CD14-positive monocyte (primary cell): ENCODE measurements around the gene GRID1. TPM values are rescaled to one million over a fixed set of nuclear protein-coding genes. Genes with fewer than 3 reads are reported as not detected.
A peak's percentile ranks its signal among the peaks of the same experiment; 100 is the strongest.

Source experiments
- DNase-seq, 3 donors: peaks; one replicate each; pipeline ENCODE4 v3.0.0-alpha.2; 2011 to 2022
- H2AFZ ChIP-seq: 2 replicates; pipeline ENCODE4 v1.6.0; 2012; ENCODE audit warnings: mild to moderate bottlenecking, low read depth, low read length, inconsistent platforms; ENCODE audit not compliant: insufficient read depth, poor library complexity, severe bottlenecking
- H3K27ac ChIP-seq, 2 donors: 1 replicate in 1 of 2; 2 replicates in 1 of 2; pipeline ENCODE4 v1.5.1; 2012 to 2013; ENCODE audit warnings: low read length in 2 of 2, control low read depth in 1 of 2, inconsistent platforms in 1 of 2, low read depth in 1 of 2, mild to moderate bottlenecking in 1 of 2
- H3K27me3 ChIP-seq, 2 donors: one replicate each; pipeline versions ENCODE4 v1.6.0 to v1.6.1; 2011 to 2013; ENCODE audit warnings: low read length in 2 of 2; ENCODE audit not compliant: control insufficient read depth in 2 of 2, insufficient read depth in 2 of 2
- H3K36me3 ChIP-seq, 2 donors: replicated peaks in 1 of 2; 1 replicate in 1 of 2; 2 replicates in 1 of 2; pipeline versions ENCODE4 v1.5.1 to v1.6.1; 2012 to 2013; ENCODE audit warnings: low read length in 2 of 2, control low read depth in 1 of 2, inconsistent platforms in 1 of 2, mild to moderate bottlenecking in 1 of 2; ENCODE audit not compliant: insufficient read depth in 2 of 2, control insufficient read depth in 1 of 2
- H3K4me1 ChIP-seq, 2 donors: 1 replicate in 1 of 2; 2 replicates in 1 of 2; pipeline versions ENCODE4 v1.5.1 to v1.6.1; 2012 to 2013; ENCODE audit warnings: low read length in 2 of 2, control low read depth in 1 of 2, inconsistent platforms in 1 of 2, mild to moderate bottlenecking in 1 of 2, moderate library complexity in 1 of 2; ENCODE audit not compliant: insufficient read depth in 2 of 2, control insufficient read depth in 1 of 2
- H3K4me2 ChIP-seq: replicated peaks from 2 replicates; pipeline ENCODE3; 2012; ENCODE audit warnings: low read length, moderate library complexity, mild to moderate bottlenecking; ENCODE audit not compliant: poor library complexity, severe bottlenecking; ENCODE audit errors: extremely low read depth
- H3K4me3 ChIP-seq, 3 experiments: fragments of 200-600 bp in 1 of 3; sonication (generic) in 1 of 3; replicated peaks in 1 of 3; 1 replicate in 2 of 3; 2 replicates in 1 of 3; pipeline ENCODE4 v1.5.1; 2011 to 2013; ENCODE audit warnings: low read length in 3 of 3, mild to moderate bottlenecking in 3 of 3, control low read depth in 2 of 3, low read depth in 2 of 3, inconsistent platforms in 1 of 3, moderate library complexity in 1 of 3
- H3K79me2 ChIP-seq: 2 replicates; pipeline ENCODE4 v1.6.0; 2012; ENCODE audit warnings: mild to moderate bottlenecking, control low read depth, inconsistent platforms, low read length, moderate library complexity; ENCODE audit not compliant: insufficient read depth
- H3K9ac ChIP-seq: 2 replicates; pipeline ENCODE4 v1.6.0; 2017; ENCODE audit warnings: low read length, mild to moderate bottlenecking; ENCODE audit not compliant: insufficient read depth, poor library complexity, severe bottlenecking
- H3K9me3 ChIP-seq, 2 donors: replicated peaks in 1 of 2; 1 replicate in 1 of 2; 2 replicates in 1 of 2; pipeline versions ENCODE4 v1.5.1 to v1.6.1; 2012 to 2013; ENCODE audit warnings: low read length in 2 of 2, control low read depth in 1 of 2; ENCODE audit not compliant: control insufficient read depth in 1 of 2, insufficient read depth in 1 of 2
- H4K20me1 ChIP-seq: 2 replicates; pipeline ENCODE4 v1.6.0; 2012; ENCODE audit warnings: mild to moderate bottlenecking, low read length, control low read depth, moderate library complexity; ENCODE audit not compliant: insufficient read depth
- H3K27ac Mint-ChIP-seq, 7 donors: one replicate each; pipeline ENCODE4 v1.8.0; 2020; ENCODE audit warnings: mild to moderate bottlenecking in 7 of 7, mixed read lengths in 7 of 7, moderate library complexity in 6 of 7, inconsistent platforms in 2 of 7
- H3K27me3 Mint-ChIP-seq, 3 donors: one replicate each; pipeline ENCODE4 v1.8.0; 2021 to 2022; ENCODE audit warnings: low read depth in 3 of 3, mild to moderate bottlenecking in 3 of 3, mixed read lengths in 3 of 3, moderate library complexity in 3 of 3, inconsistent platforms in 1 of 3
- H3K36me3 Mint-ChIP-seq, 2 donors: one replicate each; pipeline ENCODE4 v1.8.0; 2020; ENCODE audit warnings: mixed read lengths in 2 of 2, inconsistent platforms in 1 of 2, mild to moderate bottlenecking in 1 of 2
- H3K4me1 Mint-ChIP-seq: one replicate; pipeline ENCODE4 v1.8.0; 2020; ENCODE audit warnings: mild to moderate bottlenecking, mixed read lengths
- H3K4me3 Mint-ChIP-seq, 2 donors: one replicate each; pipeline ENCODE4 v1.8.0; 2020; ENCODE audit warnings: mild to moderate bottlenecking in 2 of 2, mixed read lengths in 2 of 2, moderate library complexity in 1 of 2
- H3K9me3 Mint-ChIP-seq, 7 donors: one replicate each; pipeline ENCODE4 v1.8.0; 2020 to 2022; ENCODE audit warnings: mixed read lengths in 7 of 7, mild to moderate bottlenecking in 6 of 7, moderate library complexity in 6 of 7, inconsistent platforms in 2 of 7
- CTCF ChIP-seq: fragments of 200-600 bp; IDR thresholded peaks from one replicate; pipeline ENCODE4 v1.8.0; 2022; ENCODE audit warnings: antibody characterized with exemption, mild to moderate bottlenecking
- WGBS: methylation state at CpG from one replicate; pipeline ENCODE4 v1.1.5; 2013; ENCODE audit warnings: missing lambda C conversion rate; ENCODE audit not compliant: insufficient coverage; 5-methylcytosine and 5-hydroxymethylcytosine counted together
- intact Hi-C, 2 donors: fragments of 100-400 bp; cut with micrococcal nuclease; formaldehyde crosslinking; loops; one replicate each; pipeline versions ENCODE4 v1.15.0 to v1.15.1; 2023
- polyA plus RNA-seq, 3 donors: library from polyadenylated mRNA; depleted of rRNA in 1 of 3; unstranded in 2 of 3; stranded (reverse) in 1 of 3; fragments of 300-500 nt in 2 of 3; fragments of >200 nt in 1 of 3; fragmentation: Illumina TruSeq in 2 of 3; gene quantifications; 1 replicate in 2 of 3; 2 replicates in 1 of 3; pipeline ENCODE4 v1.2.3, GENCODE V29; 2012 to 2021

The GRID1 gene
- polyA plus RNA-seq, 3 donors: not detected

- H3K4me1 Mint-ChIP-seq: no peaks in the 10 kb centered on the region
- no peaks in the 10 kb centered on the region for H3K36me3 Mint-ChIP-seq
- Histone ChIP-seq H3K9ac (no peak overlapping the region), H2AFZ (no peak overlapping the region), H4K20me1 (no peaks in the 10 kb centered on the region), H3K4me1 (no peaks in the 10 kb centered on the region), H3K9me3 (no peaks in the 10 kb centered on the region), H3K27ac (no peak overlapping the region), H3K79me2 (no peaks in the 10 kb centered on the region), H3K36me3 (no peaks in the 10 kb centered on the region), H3K27me3 (no peaks in the 10 kb centered on the region), H3K4me2 (no peak overlapping the region), H3K4me3 (no peak overlapping the region)
- DNase-seq: no peak
- H3K9me3 Mint-ChIP-seq: peaks cover 0 to 5% (median 2%) of the 10 kb centered on the region in 7 donors
- peak overlapping the region in 1 of 7 donors; percentile 49 for H3K27ac Mint-ChIP-seq
- no peak overlapping the region for H3K4me3 Mint-ChIP-seq
- no peak for TF ChIP-seq CTCF
- intact Hi-C loops: no loop called here
- no peaks in the 10 kb centered on the region for H3K27me3 Mint-ChIP-seq
- WGBS: 89% methylated on average over 5 of the region's 9 CpGs
These were observed 748.6 kb downstream of the GRID1 start for GRCh38 chr10:85617751-85618546.

GRCh38 chr10:85615556-85615955 is 751.0 kb downstream of the GRID1 start:
- H3K4me2 ChIP-seq: no peak overlapping the region
- no peaks in the 10 kb centered on the region for H3K9me3 ChIP-seq
- no peak overlapping the region for H3K4me3 ChIP-seq
- WGBS: 88% methylated on average over 3 of the region's 4 CpGs
- peaks cover 0 to 5% (median 2%) of the 10 kb centered on the region in 7 donors for H3K9me3 Mint-ChIP-seq
- no peaks in the 10 kb centered on the region for H3K27me3 ChIP-seq
- no peak overlapping the region for H3K4me3 Mint-ChIP-seq
- no peak for TF ChIP-seq CTCF
- no peaks in the 10 kb centered on the region for H3K36me3 ChIP-seq
- no peak overlapping the region for H3K27ac Mint-ChIP-seq
- H3K36me3 Mint-ChIP-seq: no peaks in the 10 kb centered on the region
- no peaks in the 10 kb centered on the region for H3K79me2 ChIP-seq
- H3K9ac ChIP-seq: no peak overlapping the region
- H3K27ac ChIP-seq: no peak overlapping the region
- no peaks in the 10 kb centered on the region for H3K4me1 Mint-ChIP-seq
- no peak overlapping the region for H2AFZ ChIP-seq
- no peak for DNase-seq
- H3K4me1 ChIP-seq: no peaks in the 10 kb centered on the region
- H3K27me3 Mint-ChIP-seq: peaks cover 0 to 3% (median 0%) of the 10 kb centered on the region in 3 donors
- no peaks in the 10 kb centered on the region for H4K20me1 ChIP-seq
- intact Hi-C loops: no loop called here
